Measurements from ENCODE around the gene PAPSS1.

DNA sequence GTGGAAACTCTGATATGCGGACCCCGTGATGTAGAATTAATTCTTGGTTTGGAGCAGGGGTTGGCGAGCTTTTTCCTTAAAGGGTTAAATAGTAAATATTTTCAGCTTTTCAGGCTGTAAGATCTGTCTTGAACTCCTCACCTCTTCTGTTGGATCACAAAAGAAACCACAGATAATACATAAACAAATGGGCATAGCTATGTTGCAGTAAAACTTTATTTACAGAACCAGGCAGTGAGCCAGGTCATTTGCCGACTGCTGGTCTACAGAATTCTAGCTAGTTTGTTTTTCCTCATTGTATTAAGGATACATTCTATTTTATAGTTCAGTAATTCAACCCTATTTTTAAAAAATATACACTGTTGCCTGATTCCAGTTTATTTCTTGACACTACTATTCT, 116.6 kb downstream of the PAPSS1 start:
- TF ChIP-seq, protein P1, sequence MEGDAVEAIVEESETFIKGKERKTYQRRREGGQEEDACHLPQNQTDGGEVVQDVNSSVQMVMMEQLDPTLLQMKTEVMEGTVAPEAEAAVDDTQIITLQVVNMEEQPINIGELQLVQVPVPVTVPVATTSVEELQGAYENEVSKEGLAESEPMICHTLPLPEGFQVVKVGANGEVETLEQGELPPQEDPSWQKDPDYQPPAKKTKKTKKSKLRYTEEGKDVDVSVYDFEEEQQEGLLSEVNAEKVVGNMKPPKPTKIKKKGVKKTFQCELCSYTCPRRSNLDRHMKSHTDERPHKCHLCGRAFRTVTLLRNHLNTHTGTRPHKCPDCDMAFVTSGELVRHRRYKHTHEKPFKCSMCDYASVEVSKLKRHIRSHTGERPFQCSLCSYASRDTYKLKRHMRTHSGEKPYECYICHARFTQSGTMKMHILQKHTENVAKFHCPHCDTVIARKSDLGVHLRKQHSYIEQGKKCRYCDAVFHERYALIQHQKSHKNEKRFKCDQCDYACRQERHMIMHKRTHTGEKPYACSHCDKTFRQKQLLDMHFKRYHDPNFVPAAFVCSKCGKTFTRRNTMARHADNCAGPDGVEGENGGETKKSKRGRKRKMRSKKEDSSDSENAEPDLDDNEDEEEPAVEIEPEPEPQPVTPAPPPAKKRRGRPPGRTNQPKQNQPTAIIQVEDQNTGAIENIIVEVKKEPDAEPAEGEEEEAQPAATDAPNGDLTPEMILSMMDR (IDR thresholded peaks at IDR 0.05 in 2 of 3, conservative IDR thresholded peaks at IDR 0.05 in 1 of 3; ENCODE audit: borderline replicate concordance in 1 of 3, insufficient read depth in 1 of 3, low read depth in 2 of 3, low read length in 2 of 3), result no peak
- TF ChIP-seq EGR1 (IDR thresholded peaks at IDR 0.05; ENCODE audit: low read depth) (no peak), FOSL1 (IDR thresholded peaks at IDR 0.05; ENCODE audit: low read depth) (no peak), POLR2A (IDR thresholded peaks at IDR 0.05; ENCODE audit: borderline replicate concordance, extremely low read depth, insufficient read depth, insufficient read length) (no peak), TCF7L2 (IDR thresholded peaks at IDR 0.05; ENCODE audit: borderline replicate concordance, extremely low read depth, insufficient read depth, insufficient read length) (no peak), SIN3A (IDR thresholded peaks at IDR 0.05; ENCODE audit: low read depth) (no peak), POLR2AphosphoS5 (IDR thresholded peaks at IDR 0.05; ENCODE audit: low read depth, low read length) (no peak), SP1 (IDR thresholded peaks at IDR 0.05; ENCODE audit: low read depth) (no peak), JUND (IDR thresholded peaks at IDR 0.05) (no peak), EZH2 (IDR thresholded peaks at IDR 0.05) (no peak), ELF1 (IDR thresholded peaks at IDR 0.05; ENCODE audit: borderline replicate concordance, low read depth) (no peak)
- TF ChIP-seq, protein P2, sequence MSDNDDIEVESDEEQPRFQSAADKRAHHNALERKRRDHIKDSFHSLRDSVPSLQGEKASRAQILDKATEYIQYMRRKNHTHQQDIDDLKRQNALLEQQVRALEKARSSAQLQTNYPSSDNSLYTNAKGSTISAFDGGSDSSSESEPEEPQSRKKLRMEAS (IDR thresholded peaks at IDR 0.05), result no peak
- TF ChIP-seq, protein P3, sequence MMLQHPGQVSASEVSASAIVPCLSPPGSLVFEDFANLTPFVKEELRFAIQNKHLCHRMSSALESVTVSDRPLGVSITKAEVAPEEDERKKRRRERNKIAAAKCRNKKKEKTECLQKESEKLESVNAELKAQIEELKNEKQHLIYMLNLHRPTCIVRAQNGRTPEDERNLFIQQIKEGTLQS (IDR thresholded peaks at IDR 0.05), result no peak

Measured in HCT116 (cell line).